SK-N-SH treated with all-trans-retinoic acid at 6 μM for 48 hours (cell line): ENCODE results near the gene NEUROD4.

Experiments
- ATAC-seq: fragments of 200-7000 bp; cut with Tn5 transposase; 3 replicates; pipeline ENCODE4 v1.9.1; 2020; ENCODE audit warnings: mild to moderate bottlenecking, moderate library complexity
- ARNTL ChIP-seq: fragments of 450-650 bp; formaldehyde crosslinking; IDR thresholded peaks from 2 replicates; pipeline ENCODE4 v1.5.0; 2020; ENCODE audit warnings: low read depth, mild to moderate bottlenecking, moderate library complexity, borderline replicate concordance
- BACH2 ChIP-seq: fragments of 250-450 bp; sonication (Bioruptor Pico); IDR thresholded peaks from 2 replicates; pipeline ENCODE4 v1.9.0; 2021; ENCODE audit warnings: mild to moderate bottlenecking, borderline replicate concordance
- CSDC2 ChIP-seq: fragments of 250-450 bp; sonication (Bioruptor Pico); IDR thresholded peaks from 2 replicates; pipeline ENCODE4 v1.5.0; 2020; ENCODE audit warnings: mild to moderate bottlenecking, moderate library complexity
- ESRRG ChIP-seq: fragments of 250-450 bp; sonication (Bioruptor Pico); IDR thresholded peaks from 2 replicates; pipeline ENCODE4 v1.6.1; 2021; ENCODE audit warnings: mild to moderate bottlenecking
- GLIS3 ChIP-seq: fragments of 250-450 bp; sonication (Bioruptor Pico); IDR thresholded peaks from 2 replicates; pipeline ENCODE4 v1.5.0; 2020; ENCODE audit warnings: mild to moderate bottlenecking, moderate library complexity
- ISL1 ChIP-seq: fragments of 250-450 bp; sonication (Bioruptor Pico); IDR thresholded peaks from 2 replicates; pipeline ENCODE4 v2.1.2; 2022; ENCODE audit warnings: mild to moderate bottlenecking, moderate library complexity
- OSR1 ChIP-seq: fragments of 250-450 bp; sonication (Bioruptor Pico); IDR thresholded peaks from 2 replicates; pipeline ENCODE4 v1.8.0; 2022; ENCODE audit warnings: moderate library complexity, mild to moderate bottlenecking, inconsistent platforms
- PPARA ChIP-seq: fragments of 250-450 bp; sonication (Bioruptor Pico); IDR thresholded peaks from 2 replicates; pipeline ENCODE4 v1.5.0; 2020; ENCODE audit warnings: mild to moderate bottlenecking, borderline replicate concordance
- RARB ChIP-seq: fragments of 250-450 bp; sonication (Bioruptor Pico); IDR thresholded peaks from 2 replicates; pipeline ENCODE4 v1.8.0; 2021; ENCODE audit warnings: mild to moderate bottlenecking, moderate library complexity
- SNAI2 ChIP-seq: fragments of 250-450 bp; sonication (Bioruptor Pico); IDR thresholded peaks from 2 replicates; pipeline ENCODE4 v1.5.0; 2020; ENCODE audit warnings: mild to moderate bottlenecking, moderate library complexity
- TCF4 ChIP-seq: fragments of 250-450 bp; sonication (Bioruptor Pico); IDR thresholded peaks from 2 replicates; pipeline ENCODE4 v1.8.0; 2021; ENCODE audit warnings: mild to moderate bottlenecking, moderate library complexity, borderline replicate concordance
- TOX ChIP-seq: fragments of 250-450 bp; sonication (Bioruptor Pico); IDR thresholded peaks from 2 replicates; pipeline ENCODE4 v1.8.0; 2021; ENCODE audit warnings: mild to moderate bottlenecking, moderate library complexity, borderline replicate concordance
- ZC3H10 ChIP-seq: fragments of 250-450 bp; sonication (Bioruptor Pico); IDR thresholded peaks from 2 replicates; pipeline ENCODE4 v1.5.1; 2021; ENCODE audit warnings: mild to moderate bottlenecking, moderate library complexity
- ZFP3 ChIP-seq: fragments of 250-450 bp; sonication (Bioruptor Pico); IDR thresholded peaks from 2 replicates; pipeline ENCODE4 v1.5.0; 2020; ENCODE audit warnings: mild to moderate bottlenecking, moderate library complexity
- ZFP30 ChIP-seq: fragments of 450-650 bp; formaldehyde crosslinking; IDR thresholded peaks from 2 replicates; pipeline ENCODE4 v1.5.0; 2022; ENCODE audit warnings: mild to moderate bottlenecking, moderate library complexity
- ZNF70 ChIP-seq: fragments of 450-650 bp; formaldehyde crosslinking; IDR thresholded peaks from 2 replicates; pipeline ENCODE4 v1.5.0; 2020; ENCODE audit warnings: mild to moderate bottlenecking, moderate library complexity
- ZNF8 ChIP-seq: fragments of 450-650 bp; formaldehyde crosslinking; IDR thresholded peaks from 2 replicates; pipeline ENCODE4 v1.5.0; 2020; ENCODE audit warnings: mild to moderate bottlenecking, moderate library complexity
- TF ChIP-seq, protein P1 (sequence below): fragments of 250-450 bp; sonication (Bioruptor Pico); IDR thresholded peaks from 2 replicates; pipeline ENCODE4 v1.5.1; 2021; ENCODE audit warnings: mild to moderate bottlenecking, moderate library complexity
- TF ChIP-seq, protein P2 (sequence below): fragments of 250-450 bp; sonication (Bioruptor Pico); IDR thresholded peaks from 2 replicates; pipeline ENCODE4 v1.8.0; 2020; ENCODE audit warnings: mild to moderate bottlenecking, moderate library complexity, borderline replicate concordance
- TF ChIP-seq, protein P3 (sequence below): fragments of 250-450 bp; sonication (Bioruptor Pico); IDR thresholded peaks from 2 replicates; pipeline ENCODE4 v1.5.1; 2020; ENCODE audit warnings: low read depth, mild to moderate bottlenecking, moderate library complexity
- TF ChIP-seq, protein P4 (sequence below): fragments of 250-450 bp; sonication (Bioruptor Pico); IDR thresholded peaks from 2 replicates; pipeline ENCODE4 v1.8.0; 2021; ENCODE audit warnings: low read depth, mild to moderate bottlenecking, moderate library complexity, borderline replicate concordance
- TF ChIP-seq, protein P5 (sequence below): fragments of 250-450 bp; sonication (Bioruptor Pico); IDR thresholded peaks from 2 replicates; pipeline ENCODE4 v1.5.0; 2020; ENCODE audit warnings: mild to moderate bottlenecking, moderate library complexity

Gene NEUROD4

DNA sequence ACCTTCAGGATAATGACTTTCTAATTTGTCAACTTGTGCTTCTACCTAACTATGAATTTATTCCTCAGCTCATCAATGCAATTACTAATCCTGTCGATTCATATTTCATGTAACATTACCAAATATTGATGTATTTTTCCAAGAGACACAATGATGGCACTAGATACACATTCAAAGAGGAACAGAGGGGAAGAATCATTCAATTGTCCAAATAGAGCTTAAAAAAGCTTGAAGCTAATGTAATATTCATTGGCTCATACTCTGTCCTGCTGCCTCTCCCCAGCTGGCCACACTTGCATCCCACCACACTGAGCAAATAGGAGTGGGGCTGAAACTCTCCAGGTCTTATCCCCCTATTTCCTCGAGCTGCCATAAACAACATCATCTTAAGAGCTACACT is 44.5 kb upstream of the NEUROD4 start:
- ATAC-seq: no peak
- TF ChIP-seq ZNF8 (CRISPR knock-in tag) (no peak), OSR1 (CRISPR knock-in tag) (no peak), GLIS3 (CRISPR knock-in tag) (no peak)
- TF ChIP-seq, protein P1, sequence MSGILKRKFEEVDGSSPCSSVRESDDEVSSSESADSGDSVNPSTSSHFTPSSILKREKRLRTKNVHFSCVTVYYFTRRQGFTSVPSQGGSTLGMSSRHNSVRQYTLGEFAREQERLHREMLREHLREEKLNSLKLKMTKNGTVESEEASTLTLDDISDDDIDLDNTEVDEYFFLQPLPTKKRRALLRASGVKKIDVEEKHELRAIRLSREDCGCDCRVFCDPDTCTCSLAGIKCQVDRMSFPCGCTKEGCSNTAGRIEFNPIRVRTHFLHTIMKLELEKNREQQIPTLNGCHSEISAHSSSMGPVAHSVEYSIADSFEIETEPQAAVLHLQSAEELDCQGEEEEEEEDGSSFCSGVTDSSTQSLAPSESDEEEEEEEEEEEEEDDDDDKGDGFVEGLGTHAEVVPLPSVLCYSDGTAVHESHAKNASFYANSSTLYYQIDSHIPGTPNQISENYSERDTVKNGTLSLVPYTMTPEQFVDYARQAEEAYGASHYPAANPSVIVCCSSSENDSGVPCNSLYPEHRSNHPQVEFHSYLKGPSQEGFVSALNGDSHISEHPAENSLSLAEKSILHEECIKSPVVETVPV (CRISPR knock-in tag): no peak
- TF ChIP-seq, protein P2, sequence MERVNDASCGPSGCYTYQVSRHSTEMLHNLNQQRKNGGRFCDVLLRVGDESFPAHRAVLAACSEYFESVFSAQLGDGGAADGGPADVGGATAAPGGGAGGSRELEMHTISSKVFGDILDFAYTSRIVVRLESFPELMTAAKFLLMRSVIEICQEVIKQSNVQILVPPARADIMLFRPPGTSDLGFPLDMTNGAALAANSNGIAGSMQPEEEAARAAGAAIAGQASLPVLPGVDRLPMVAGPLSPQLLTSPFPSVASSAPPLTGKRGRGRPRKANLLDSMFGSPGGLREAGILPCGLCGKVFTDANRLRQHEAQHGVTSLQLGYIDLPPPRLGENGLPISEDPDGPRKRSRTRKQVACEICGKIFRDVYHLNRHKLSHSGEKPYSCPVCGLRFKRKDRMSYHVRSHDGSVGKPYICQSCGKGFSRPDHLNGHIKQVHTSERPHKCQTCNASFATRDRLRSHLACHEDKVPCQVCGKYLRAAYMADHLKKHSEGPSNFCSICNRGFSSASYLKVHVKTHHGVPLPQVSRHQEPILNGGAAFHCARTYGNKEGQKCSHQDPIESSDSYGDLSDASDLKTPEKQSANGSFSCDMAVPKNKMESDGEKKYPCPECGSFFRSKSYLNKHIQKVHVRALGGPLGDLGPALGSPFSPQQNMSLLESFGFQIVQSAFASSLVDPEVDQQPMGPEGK (CRISPR knock-in tag): no peak
- TF ChIP-seq, all 23 proteins: peak for 0

DNA sequence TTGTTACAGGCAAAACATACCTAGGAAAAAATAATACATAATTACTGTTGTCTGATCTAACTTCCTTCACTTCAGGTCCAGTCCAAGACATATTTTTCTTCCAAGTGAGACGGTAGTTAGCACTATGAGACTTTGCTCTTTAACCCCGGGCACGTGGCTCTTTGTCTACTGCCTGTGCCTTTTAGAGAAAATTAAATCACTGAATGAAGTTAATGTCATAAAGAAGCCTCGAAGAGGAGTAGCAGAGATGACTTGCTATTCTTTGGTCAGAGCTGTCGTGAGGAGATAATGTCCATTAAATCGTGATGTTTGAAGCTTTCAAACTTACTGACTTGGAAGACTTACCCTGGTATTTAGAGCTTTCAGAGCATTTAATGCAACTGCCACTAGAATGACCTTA is 43.9 kb upstream of the NEUROD4 start:
- ATAC-seq: no peak

DNA sequence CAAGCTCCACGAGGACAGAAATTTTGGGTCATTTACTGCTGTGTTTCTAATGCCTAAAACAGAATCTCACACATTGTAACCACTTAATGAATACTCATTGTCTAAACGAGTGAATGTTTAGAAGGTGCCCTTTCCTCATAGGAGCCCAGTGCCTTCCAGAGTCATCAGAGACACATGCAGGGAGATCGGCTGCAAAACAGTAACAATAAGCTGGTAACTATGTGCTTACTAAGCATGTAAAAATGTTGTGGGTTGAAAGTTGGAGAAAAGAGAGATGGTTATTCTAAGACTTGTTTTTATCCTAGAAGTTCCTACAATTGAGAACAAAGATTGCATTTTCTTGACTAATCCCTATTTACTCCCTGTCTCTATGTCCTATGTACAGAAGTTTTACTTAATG is 42.6 kb upstream of the NEUROD4 start:
- ATAC-seq: no peak
- TF ChIP-seq ZFP3 (no peak), BACH2 (CRISPR knock-in tag) (no peak), GLIS3 (CRISPR knock-in tag) (no peak), ZC3H10 (CRISPR knock-in tag) (no peak), ESRRG (no peak), ZNF8 (CRISPR knock-in tag) (no peak), ARNTL (no peak), RARB (no peak), TOX (CRISPR knock-in tag) (no peak), PPARA (no peak), OSR1 (CRISPR knock-in tag) (no peak), CSDC2 (no peak), ZNF70 (no peak), ISL1 (no peak)
- TF ChIP-seq, protein P2 (CRISPR knock-in tag): no peak
- TF ChIP-seq, protein P3, sequence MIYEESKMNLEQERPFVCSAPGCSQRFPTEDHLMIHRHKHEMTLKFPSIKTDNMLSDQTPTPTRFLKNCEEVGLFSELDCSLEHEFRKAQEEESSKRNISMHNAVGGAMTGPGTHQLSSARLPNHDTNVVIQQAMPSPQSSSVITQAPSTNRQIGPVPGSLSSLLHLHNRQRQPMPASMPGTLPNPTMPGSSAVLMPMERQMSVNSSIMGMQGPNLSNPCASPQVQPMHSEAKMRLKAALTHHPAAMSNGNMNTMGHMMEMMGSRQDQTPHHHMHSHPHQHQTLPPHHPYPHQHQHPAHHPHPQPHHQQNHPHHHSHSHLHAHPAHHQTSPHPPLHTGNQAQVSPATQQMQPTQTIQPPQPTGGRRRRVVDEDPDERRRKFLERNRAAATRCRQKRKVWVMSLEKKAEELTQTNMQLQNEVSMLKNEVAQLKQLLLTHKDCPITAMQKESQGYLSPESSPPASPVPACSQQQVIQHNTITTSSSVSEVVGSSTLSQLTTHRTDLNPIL: no peak
- TF ChIP-seq, protein P4, sequence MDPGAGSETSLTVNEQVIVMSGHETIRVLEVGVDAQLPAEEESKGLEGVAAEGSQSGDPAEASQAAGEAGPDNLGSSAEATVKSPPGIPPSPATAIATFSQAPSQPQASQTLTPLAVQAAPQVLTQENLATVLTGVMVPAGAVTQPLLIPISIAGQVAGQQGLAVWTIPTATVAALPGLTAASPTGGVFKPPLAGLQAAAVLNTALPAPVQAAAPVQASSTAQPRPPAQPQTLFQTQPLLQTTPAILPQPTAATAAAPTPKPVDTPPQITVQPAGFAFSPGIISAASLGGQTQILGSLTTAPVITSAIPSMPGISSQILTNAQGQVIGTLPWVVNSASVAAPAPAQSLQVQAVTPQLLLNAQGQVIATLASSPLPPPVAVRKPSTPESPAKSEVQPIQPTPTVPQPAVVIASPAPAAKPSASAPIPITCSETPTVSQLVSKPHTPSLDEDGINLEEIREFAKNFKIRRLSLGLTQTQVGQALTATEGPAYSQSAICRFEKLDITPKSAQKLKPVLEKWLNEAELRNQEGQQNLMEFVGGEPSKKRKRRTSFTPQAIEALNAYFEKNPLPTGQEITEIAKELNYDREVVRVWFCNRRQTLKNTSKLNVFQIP: no peak

More for the DNA sequence above, 43.9 kb upstream of the NEUROD4 start:
- TF ChIP-seq ZNF70: no peak
- TF ChIP-seq, protein P3: no peak

DNA sequence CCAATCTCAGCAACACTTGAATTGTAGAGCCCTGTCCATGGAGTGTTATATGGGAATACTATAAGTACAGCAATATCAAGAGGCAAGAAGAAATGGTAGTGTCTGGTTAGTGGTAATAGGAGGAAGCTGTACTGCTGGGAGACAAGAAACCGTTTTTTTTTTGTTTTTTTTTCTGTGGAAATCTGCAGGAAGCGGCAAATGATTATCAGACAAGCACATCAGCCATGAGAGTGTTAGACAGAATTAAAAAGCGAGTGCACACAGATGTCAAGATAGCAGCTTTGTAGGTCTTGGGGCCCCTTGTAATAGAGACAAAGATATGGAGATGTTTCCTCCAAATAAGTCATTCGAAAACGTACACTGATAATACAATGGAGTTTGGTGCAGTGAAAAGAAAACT is 41.9 kb upstream of the NEUROD4 start:
- ATAC-seq: no peak

More for the DNA sequence above, 41.9 kb upstream of the NEUROD4 start:
- TF ChIP-seq ARNTL: no peak
- no peak for TF ChIP-seq ZNF8 (CRISPR knock-in tag)
- no peak for TF ChIP-seq RARB
- no peak for TF ChIP-seq PPARA
- no peak for TF ChIP-seq GLIS3 (CRISPR knock-in tag)
- TF ChIP-seq TOX (CRISPR knock-in tag): no peak
- TF ChIP-seq ZC3H10 (CRISPR knock-in tag): no peak
- TF ChIP-seq, protein P1 (CRISPR knock-in tag): no peak
- no peak for TF ChIP-seq TCF4
- TF ChIP-seq ZFP3: no peak
- TF ChIP-seq OSR1 (CRISPR knock-in tag): no peak
- TF ChIP-seq BACH2 (CRISPR knock-in tag): no peak
- no peak for TF ChIP-seq SNAI2 (CRISPR knock-in tag)
- TF ChIP-seq, protein P5, sequence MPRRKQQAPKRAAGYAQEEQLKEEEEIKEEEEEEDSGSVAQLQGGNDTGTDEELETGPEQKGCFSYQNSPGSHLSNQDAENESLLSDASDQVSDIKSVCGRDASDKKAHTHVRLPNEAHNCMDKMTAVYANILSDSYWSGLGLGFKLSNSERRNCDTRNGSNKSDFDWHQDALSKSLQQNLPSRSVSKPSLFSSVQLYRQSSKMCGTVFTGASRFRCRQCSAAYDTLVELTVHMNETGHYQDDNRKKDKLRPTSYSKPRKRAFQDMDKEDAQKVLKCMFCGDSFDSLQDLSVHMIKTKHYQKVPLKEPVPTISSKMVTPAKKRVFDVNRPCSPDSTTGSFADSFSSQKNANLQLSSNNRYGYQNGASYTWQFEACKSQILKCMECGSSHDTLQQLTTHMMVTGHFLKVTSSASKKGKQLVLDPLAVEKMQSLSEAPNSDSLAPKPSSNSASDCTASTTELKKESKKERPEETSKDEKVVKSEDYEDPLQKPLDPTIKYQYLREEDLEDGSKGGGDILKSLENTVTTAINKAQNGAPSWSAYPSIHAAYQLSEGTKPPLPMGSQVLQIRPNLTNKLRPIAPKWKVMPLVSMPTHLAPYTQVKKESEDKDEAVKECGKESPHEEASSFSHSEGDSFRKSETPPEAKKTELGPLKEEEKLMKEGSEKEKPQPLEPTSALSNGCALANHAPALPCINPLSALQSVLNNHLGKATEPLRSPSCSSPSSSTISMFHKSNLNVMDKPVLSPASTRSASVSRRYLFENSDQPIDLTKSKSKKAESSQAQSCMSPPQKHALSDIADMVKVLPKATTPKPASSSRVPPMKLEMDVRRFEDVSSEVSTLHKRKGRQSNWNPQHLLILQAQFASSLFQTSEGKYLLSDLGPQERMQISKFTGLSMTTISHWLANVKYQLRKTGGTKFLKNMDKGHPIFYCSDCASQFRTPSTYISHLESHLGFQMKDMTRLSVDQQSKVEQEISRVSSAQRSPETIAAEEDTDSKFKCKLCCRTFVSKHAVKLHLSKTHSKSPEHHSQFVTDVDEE (CRISPR knock-in tag): no peak
- TF ChIP-seq CSDC2: no peak
- TF ChIP-seq ZNF70: no peak
- TF ChIP-seq ZFP30 (CRISPR knock-in tag): no peak
- no peak for TF ChIP-seq ISL1
